HEK293 (cell line): ENCODE results near the gene RBMS3.

Experiments
- CTCF ChIA-PET: fragments of 350-600 bp; formaldehyde crosslinking; extraction: SDS; loops from one replicate; lab custom pipeline; 2021; ENCODE audit warnings: antibody characterized with exemption; lab: Yijun Ruan, JAX
- POLR2A ChIA-PET: fragments of 300-600 bp; formaldehyde crosslinking; extraction: SDS; loops from one replicate; lab custom pipeline; 2020; ENCODE audit warnings: antibody characterized with exemption, inconsistent platforms; lab: Yijun Ruan, JAX
- H3K27ac ChIP-seq: fragments of 200-500 bp; sonication (Bioruptor generic); 2 replicates; pipeline ENCODE4 v1.5.1; 2014; ENCODE audit warnings: low read depth, low read length, control low read depth, inconsistent platforms; ENCODE audit errors: extremely low read depth
- H3K36me3 ChIP-seq, 2 experiments: fragments of 200-500 bp in 1 of 2; sonication (Bioruptor generic) in 1 of 2; 1 replicate in 1 of 2; 2 replicates in 1 of 2; pipeline ENCODE4 v1.5.1; 2014 to 2017; ENCODE audit warnings: inconsistent platforms in 2 of 2, low read length in 2 of 2; ENCODE audit not compliant: control insufficient read depth in 2 of 2, insufficient read depth in 1 of 2
- H3K4me1 ChIP-seq: fragments of 200-500 bp; sonication (Bioruptor generic); 2 replicates; pipeline ENCODE4 v1.5.1; 2014; ENCODE audit warnings: mild to moderate bottlenecking, low read length, inconsistent platforms; ENCODE audit not compliant: control insufficient read depth, insufficient read depth
- H3K4me3 ChIP-seq: 2 replicates; pipeline ENCODE4 v1.5.1; 2011; ENCODE audit warnings: low read depth, mild to moderate bottlenecking, control low read depth, low read length, moderate library complexity
- H3K9me3 ChIP-seq: fragments of 200-500 bp; sonication (Bioruptor generic); 2 replicates; pipeline ENCODE4 v1.5.1; 2014; ENCODE audit warnings: low read depth, low read length, inconsistent platforms; ENCODE audit not compliant: control insufficient read depth, insufficient read depth
- OSR2 ChIP-seq: fragments of 450-650 bp; formaldehyde crosslinking; IDR thresholded peaks from 2 replicates; pipeline ENCODE4 v1.5.1; 2016; ENCODE audit warnings: missing biosample characterization, missing genetic modification characterization
- PRDM6 ChIP-seq: fragments of 450-650 bp; formaldehyde crosslinking; IDR thresholded peaks from 2 replicates; pipeline ENCODE4 v1.5.1; 2017; ENCODE audit warnings: missing biosample characterization, missing genetic modification characterization
- WT1 ChIP-seq: fragments of 450-650 bp; formaldehyde crosslinking; IDR thresholded peaks from 2 replicates; pipeline ENCODE4 v1.5.1; 2016; ENCODE audit warnings: missing biosample characterization, missing genetic modification characterization
- ZBTB48 ChIP-seq: fragments of 450-650 bp; formaldehyde crosslinking; IDR thresholded peaks from 2 replicates; pipeline ENCODE4 v1.5.1; 2016; ENCODE audit warnings: missing biosample characterization, missing genetic modification characterization
- ZBTB8A ChIP-seq: fragments of 450-650 bp; formaldehyde crosslinking; IDR thresholded peaks from 2 replicates; pipeline ENCODE4 v1.5.1; 2016; ENCODE audit warnings: missing biosample characterization, missing genetic modification characterization
- ZFP3 ChIP-seq: fragments of 450-650 bp; formaldehyde crosslinking; IDR thresholded peaks from 2 replicates; pipeline ENCODE4 v1.5.1; 2016; ENCODE audit warnings: low read depth, missing biosample characterization, missing genetic modification characterization
- ZNF16 ChIP-seq: fragments of 450-650 bp; formaldehyde crosslinking; IDR thresholded peaks from 2 replicates; pipeline ENCODE4 v1.5.1; 2016; ENCODE audit warnings: low read depth, missing biosample characterization, missing genetic modification characterization
- ZNF184 ChIP-seq: fragments of 450-650 bp; IDR thresholded peaks from 2 replicates; pipeline ENCODE4 v1.5.1; 2018; ENCODE audit warnings: missing biosample characterization, mild to moderate bottlenecking, missing genetic modification characterization
- ZNF26 ChIP-seq: fragments of 450-650 bp; formaldehyde crosslinking; IDR thresholded peaks from 2 replicates; pipeline ENCODE4 v1.5.1; 2016; ENCODE audit warnings: missing biosample characterization, missing genetic modification characterization
- ZNF266 ChIP-seq: fragments of 450-650 bp; formaldehyde crosslinking; IDR thresholded peaks from 2 replicates; pipeline ENCODE4 v1.5.1; 2016; ENCODE audit warnings: missing biosample characterization, missing genetic modification characterization, low read depth
- ZNF335 ChIP-seq: fragments of 450-650 bp; formaldehyde crosslinking; conservative IDR thresholded peaks from 2 replicates; pipeline ENCODE4 v1.5.1; 2016; ENCODE audit warnings: missing biosample characterization, missing genetic modification characterization
- ZNF341 ChIP-seq: fragments of 450-650 bp; formaldehyde crosslinking; IDR thresholded peaks from 2 replicates; pipeline ENCODE4; 2016; ENCODE audit warnings: low read depth, missing biosample characterization, missing genetic modification characterization
- ZNF354C ChIP-seq: fragments of 450-650 bp; formaldehyde crosslinking; IDR thresholded peaks from 2 replicates; pipeline ENCODE4 v1.5.1; 2016; ENCODE audit warnings: missing biosample characterization, missing genetic modification characterization, low read depth, borderline replicate concordance
- ZNF423 ChIP-seq: fragments of 450-650 bp; formaldehyde crosslinking; IDR thresholded peaks from 2 replicates; pipeline ENCODE4 v1.5.1; 2016; ENCODE audit warnings: missing biosample characterization, missing genetic modification characterization
- ZNF501 ChIP-seq: fragments of 450-650 bp; formaldehyde crosslinking; IDR thresholded peaks from 2 replicates; pipeline ENCODE4 v1.5.1; 2016; ENCODE audit warnings: missing biosample characterization, missing genetic modification characterization
- ZNF529 ChIP-seq: fragments of 450-650 bp; formaldehyde crosslinking; IDR thresholded peaks from 2 replicates; pipeline ENCODE4 v1.5.1; 2017; ENCODE audit warnings: missing genetic modification characterization, missing biosample characterization; ENCODE audit not compliant: insufficient replicate concordance
- ZNF571 ChIP-seq: fragments of 450-650 bp; formaldehyde crosslinking; IDR thresholded peaks from 2 replicates; pipeline ENCODE4 v1.5.0; 2017; ENCODE audit warnings: missing biosample characterization, missing genetic modification characterization
- ZNF623 ChIP-seq: fragments of 450-650 bp; formaldehyde crosslinking; IDR thresholded peaks from 2 replicates; pipeline ENCODE4 v1.5.1; 2016; ENCODE audit warnings: missing biosample characterization, missing genetic modification characterization
- ZNF658 ChIP-seq: fragments of 450-650 bp; formaldehyde crosslinking; IDR thresholded peaks from 2 replicates; pipeline ENCODE4; 2016; ENCODE audit warnings: missing biosample characterization, missing genetic modification characterization
- ZNF660 ChIP-seq: fragments of 450-650 bp; IDR thresholded peaks from 2 replicates; pipeline ENCODE4 v1.5.1; 2018; ENCODE audit warnings: missing biosample characterization, mild to moderate bottlenecking, missing genetic modification characterization
- ZNF664 ChIP-seq: fragments of 450-650 bp; formaldehyde crosslinking; IDR thresholded peaks from 2 replicates; pipeline ENCODE4 v1.5.1; 2016; ENCODE audit warnings: missing biosample characterization, missing genetic modification characterization
- ZNF768 ChIP-seq: fragments of 450-650 bp; formaldehyde crosslinking; IDR thresholded peaks from 2 replicates; pipeline ENCODE4 v1.5.1; 2018; ENCODE audit warnings: missing biosample characterization, mild to moderate bottlenecking, missing genetic modification characterization
- ZNF791 ChIP-seq: fragments of 450-650 bp; formaldehyde crosslinking; IDR thresholded peaks from 2 replicates; pipeline ENCODE4 v1.5.1; 2016; ENCODE audit warnings: missing biosample characterization, missing genetic modification characterization
- TF ChIP-seq, protein P1 (sequence below): fragments of 450-650 bp; formaldehyde crosslinking; IDR thresholded peaks from 2 replicates; pipeline ENCODE4 v1.5.1; 2016; ENCODE audit warnings: missing biosample characterization, missing genetic modification characterization
- TF ChIP-seq, protein P2 (sequence below): sonication (generic); formaldehyde crosslinking; IDR thresholded peaks from 2 replicates; pipeline ENCODE4 v1.8.1; 2022; ENCODE audit warnings: mild to moderate bottlenecking, moderate library complexity, missing genetic modification reagents
- TF ChIP-seq, protein P3 (sequence below): fragments of 450-650 bp; formaldehyde crosslinking; IDR thresholded peaks from 2 replicates; pipeline ENCODE4 v1.5.1; 2016; ENCODE audit warnings: missing biosample characterization, missing genetic modification characterization

RBMS3 gene

DNA sequence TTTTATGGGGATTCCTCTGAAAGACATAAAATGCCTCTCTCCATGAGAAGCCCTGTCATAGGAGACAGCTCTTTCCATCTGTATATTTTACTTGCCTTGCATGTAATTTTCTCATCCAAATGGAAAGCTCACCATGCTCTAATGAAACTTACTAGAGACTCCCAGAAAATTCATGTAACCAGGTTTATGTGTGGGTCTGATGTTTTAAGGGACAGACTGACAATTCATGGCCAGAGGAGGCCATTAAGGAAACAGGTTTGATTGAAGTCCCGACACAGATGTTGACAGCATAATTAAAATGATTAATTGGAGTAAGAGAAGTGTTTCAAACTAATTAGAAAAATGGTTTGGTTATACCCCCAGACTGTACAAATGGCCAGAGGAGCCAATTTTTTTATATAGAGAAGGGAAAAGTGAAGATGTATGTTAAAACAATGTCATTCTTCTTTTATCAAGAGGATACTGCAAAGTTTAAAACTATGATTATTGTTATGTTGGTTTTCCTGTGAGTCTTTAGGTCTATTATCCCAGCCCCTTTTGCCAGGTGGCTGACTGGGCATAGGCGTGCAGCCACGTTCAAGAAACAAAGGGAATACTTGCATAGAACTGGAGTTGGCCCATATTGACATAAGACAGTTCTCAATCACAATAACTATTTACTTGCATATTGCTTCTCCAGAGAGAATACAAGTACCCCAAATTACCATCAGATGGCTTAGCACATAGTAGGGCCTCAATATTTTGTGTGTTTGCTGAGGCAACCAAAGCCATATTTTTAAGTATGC lies 64.8 kb downstream of the RBMS3 start:
- ChIA-PET CTCF (interaction anchor here (0.6 kb wide), 1 partner anchor 347 kb away, joined by 3 read pairs; no protein-coding TSS in a partner anchor), POLR2A (no interaction called here)
- Histone ChIP-seq H3K9me3 (no peaks in the 10 kb centered on the region), H3K27ac (no peak overlapping the region), H3K4me1 (no peaks in the 10 kb centered on the region; the same call in 1 of the 2 replicates), H3K4me3 (no peak overlapping the region), H3K36me3 (no peaks in the 10 kb centered on the region)
- TF ChIP-seq WT1 (tag by site-specific recombination) (no peak), ZNF529 (tag by site-specific recombination) (no peak), ZNF768 (no peak), ZNF660 (no peak), ZBTB48 (no peak), ZNF664 (tag by site-specific recombination) (no peak), ZNF423 (tag by site-specific recombination) (no peak), ZNF791 (no peak), ZNF354C (tag by site-specific recombination) (no peak), ZNF501 (tag by site-specific recombination) (no peak), ZNF623 (tag by site-specific recombination) (no peak), OSR2 (no peak), ZBTB8A (tag by site-specific recombination) (no peak)
- TF ChIP-seq, protein P1, sequence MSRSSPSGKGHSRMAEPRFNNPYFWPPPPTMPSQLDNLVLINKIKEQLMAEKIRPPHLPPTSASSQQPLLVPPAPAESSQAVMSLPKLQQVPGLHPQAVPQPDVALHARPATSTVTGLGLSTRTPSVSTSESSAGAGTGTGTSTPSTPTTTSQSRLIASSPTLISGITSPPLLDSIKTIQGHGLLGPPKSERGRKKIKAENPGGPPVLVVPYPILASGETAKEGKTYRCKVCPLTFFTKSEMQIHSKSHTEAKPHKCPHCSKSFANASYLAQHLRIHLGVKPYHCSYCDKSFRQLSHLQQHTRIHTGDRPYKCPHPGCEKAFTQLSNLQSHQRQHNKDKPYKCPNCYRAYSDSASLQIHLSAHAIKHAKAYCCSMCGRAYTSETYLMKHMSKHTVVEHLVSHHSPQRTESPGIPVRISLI (tag by site-specific recombination), result no peak
- TF ChIP-seq, protein P2, sequence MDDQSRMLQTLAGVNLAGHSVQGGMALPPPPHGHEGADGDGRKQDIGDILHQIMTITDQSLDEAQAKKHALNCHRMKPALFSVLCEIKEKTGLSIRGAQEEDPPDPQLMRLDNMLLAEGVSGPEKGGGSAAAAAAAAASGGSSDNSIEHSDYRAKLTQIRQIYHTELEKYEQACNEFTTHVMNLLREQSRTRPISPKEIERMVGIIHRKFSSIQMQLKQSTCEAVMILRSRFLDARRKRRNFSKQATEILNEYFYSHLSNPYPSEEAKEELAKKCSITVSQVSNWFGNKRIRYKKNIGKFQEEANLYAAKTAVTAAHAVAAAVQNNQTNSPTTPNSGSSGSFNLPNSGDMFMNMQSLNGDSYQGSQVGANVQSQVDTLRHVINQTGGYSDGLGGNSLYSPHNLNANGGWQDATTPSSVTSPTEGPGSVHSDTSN (CRISPR knock-in tag), result no peak
- TF ChIP-seq, all 188 proteins: peak for 0

DNA sequence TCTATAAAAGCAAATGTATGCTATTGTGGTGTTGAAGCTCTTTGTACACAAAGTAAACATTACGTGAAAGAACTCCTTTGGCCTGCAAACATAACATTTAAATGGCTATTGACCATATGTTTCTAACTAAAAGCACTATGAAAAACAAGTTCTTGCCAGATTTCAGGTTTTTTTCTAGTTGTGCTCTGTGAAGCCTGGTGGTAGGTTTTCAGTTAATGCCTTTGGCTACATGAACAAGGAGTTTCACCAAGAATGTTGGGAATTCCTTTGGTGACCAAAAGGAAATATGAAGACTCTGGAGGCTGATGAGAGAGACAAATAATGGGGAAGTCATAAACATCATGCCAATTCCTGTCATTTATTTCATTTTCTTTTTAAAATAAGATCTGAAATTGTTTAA lies 66.0 kb downstream of the RBMS3 start:
- Histone ChIP-seq H3K36me3 (no peaks in the 10 kb centered on the region), H3K4me3 (no peak overlapping the region), H3K9me3 (no peaks in the 10 kb centered on the region), H3K27ac (no peak overlapping the region), H3K4me1 (no peaks in the 10 kb centered on the region; the same call in 1 of the 2 replicates)
- CTCF ChIA-PET, result no interaction called here
- POLR2A ChIA-PET, result no interaction called here
- TF ChIP-seq ZNF341, result no peak
- no peak for TF ChIP-seq ZNF335 (tag by site-specific recombination)
- TF ChIP-seq, protein P3, sequence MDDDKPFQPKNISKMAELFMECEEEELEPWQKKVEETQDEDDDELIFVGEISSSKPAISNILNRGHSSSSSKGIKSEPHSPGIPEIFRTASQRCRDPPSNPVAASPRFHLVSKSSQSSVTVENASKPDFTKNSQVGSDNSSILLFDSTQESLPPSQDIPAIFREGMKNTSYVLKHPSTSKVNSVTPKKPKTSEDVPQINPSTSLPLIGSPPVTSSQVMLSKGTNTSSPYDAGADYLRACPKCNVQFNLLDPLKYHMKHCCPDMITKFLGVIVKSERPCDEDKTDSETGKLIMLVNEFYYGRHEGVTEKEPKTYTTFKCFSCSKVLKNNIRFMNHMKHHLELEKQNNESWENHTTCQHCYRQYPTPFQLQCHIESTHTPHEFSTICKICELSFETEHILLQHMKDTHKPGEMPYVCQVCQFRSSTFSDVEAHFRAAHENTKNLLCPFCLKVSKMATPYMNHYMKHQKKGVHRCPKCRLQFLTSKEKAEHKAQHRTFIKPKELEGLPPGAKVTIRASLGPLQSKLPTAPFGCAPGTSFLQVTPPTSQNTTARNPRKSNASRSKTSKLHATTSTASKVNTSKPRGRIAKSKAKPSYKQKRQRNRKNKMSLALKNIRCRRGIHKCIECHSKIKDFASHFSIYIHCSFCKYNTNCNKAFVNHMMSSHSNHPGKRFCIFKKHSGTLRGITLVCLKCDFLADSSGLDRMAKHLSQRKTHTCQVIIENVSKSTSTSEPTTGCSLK (tag by site-specific recombination), result no peak
- TF ChIP-seq ZNF571, result no peak
- TF ChIP-seq ZNF768, result no peak
- no peak for TF ChIP-seq ZNF658
- no peak for TF ChIP-seq ZNF16 (tag by site-specific recombination)
- TF ChIP-seq PRDM6 (tag by site-specific recombination), result no peak
- no peak for TF ChIP-seq ZNF184 (tag by site-specific recombination)
- no peak for TF ChIP-seq ZNF266 (tag by site-specific recombination)
- TF ChIP-seq ZFP3 (tag by site-specific recombination), result no peak
- TF ChIP-seq ZNF26 (tag by site-specific recombination), result no peak
